ENCODE measurements around the gene OTUD5. TPM values are rescaled to one million over a fixed set of nuclear protein-coding genes. Genes with fewer than 3 reads are reported as not detected.

The OTUD5 gene
- polyA plus RNA-seq, 2 of the 4 experiments (the other 2 are of a cell fraction), result 45.9 to 57.7 TPM

DNA sequence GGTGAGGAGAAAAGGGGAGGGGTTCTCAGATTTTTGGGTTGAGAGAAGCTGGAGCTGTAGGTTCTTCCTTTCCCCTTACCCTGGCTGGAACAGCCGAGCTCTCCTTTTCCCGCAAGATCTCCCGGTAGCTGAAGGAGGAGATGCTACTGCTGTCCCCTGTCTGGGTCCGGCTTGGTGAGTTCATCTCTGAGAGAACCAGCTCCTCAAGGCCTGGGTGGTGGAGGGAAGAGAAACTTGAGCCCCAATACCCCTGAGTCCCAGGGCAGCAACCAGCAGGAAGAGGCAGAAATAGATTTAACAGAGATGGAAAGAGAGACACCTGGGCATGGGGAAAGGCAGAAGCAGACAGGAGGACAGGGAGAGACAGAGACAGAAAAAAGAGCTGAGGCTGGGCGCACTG, 20.8 kb upstream of the OTUD5 start:
- no peak for FAIRE-seq
- Histone ChIP-seq H3K4me1 (no peaks in the 10 kb centered on the region), H3K4me2 (no peak overlapping the region), H3K27ac (no peak overlapping the region), H3K4me3 (no peak overlapping the region), H3K9me3 (no peaks in the 10 kb centered on the region)
- TF ChIP-seq EHF (CRISPR knock-in tag; IDR thresholded peaks at IDR 0.05) (no peak), MAFK (IDR thresholded peaks at IDR 0.05; ENCODE audit: partially characterized antibody) (no peak), CBX2 (IDR thresholded peaks at IDR 0.05; ENCODE audit: borderline replicate concordance, low read depth) (no peak), MAZ (IDR thresholded peaks at IDR 0.05; ENCODE audit: borderline replicate concordance, low read depth, low read length) (no peak), NFE2L2 (conservative IDR thresholded peaks at IDR 0.05; ENCODE audit: low read length) (no peak)
- ChIA-PET CTCF (interaction anchor here (0.8 to 1.5 kb wide), 2 partner anchors 11 to 20 kb away, joined by 3 read pairs; no protein-coding TSS in a partner anchor), POLR2A (no interaction called here)
- WGBS (ENCODE audit: missing lambda C conversion rate), result 96% methylated on average over 5 of the region's 5 CpGs
- DNase-seq (ENCODE audit: low read depth in 1 of 2, low spot score in 1 of 2), result no peak
- ATAC-seq, result no peak

DNA sequence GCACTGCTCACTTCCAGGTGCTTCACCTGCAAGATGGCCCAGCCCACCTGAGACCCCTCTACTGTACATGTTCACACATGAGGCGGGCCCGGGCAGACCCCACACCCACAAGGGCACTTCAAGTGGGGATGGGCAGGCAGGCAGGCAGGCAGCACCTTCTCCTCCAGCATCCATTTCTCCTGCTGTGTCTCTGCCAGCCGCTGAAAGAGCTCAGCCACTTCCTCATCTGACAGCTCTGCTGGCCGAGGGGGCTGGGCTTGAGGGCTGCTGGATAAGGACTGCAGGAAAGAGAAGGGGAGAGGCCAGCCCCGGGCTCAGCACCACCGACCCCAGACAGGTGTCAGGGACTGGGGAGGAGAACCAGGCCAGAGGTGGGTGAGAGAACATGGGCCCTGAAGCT, 18.7 kb upstream of the OTUD5 start:
- no peak for FAIRE-seq
- no peak for ATAC-seq
- H3K9me3 ChIP-seq, result no peaks in the 10 kb centered on the region
- ChIA-PET POLR2A (no interaction called here), CTCF (no interaction called here)
- no peak overlapping the region for H3K4me3 ChIP-seq
- TF ChIP-seq NFE2L2 (conservative IDR thresholded peaks at IDR 0.05; ENCODE audit: low read length) (no peak), RFX5 (IDR thresholded peaks at IDR 0.05) (no peak), HOXB13 (CRISPR knock-in tag; IDR thresholded peaks at IDR 0.05; ENCODE audit: low read depth) (no peak), CBX8 (IDR thresholded peaks at IDR 0.05) (no peak), FOXS1 (CRISPR knock-in tag; IDR thresholded peaks at IDR 0.05) (no peak), HEYL (CRISPR knock-in tag; IDR thresholded peaks at IDR 0.05) (no peak), MAFK (IDR thresholded peaks at IDR 0.05; ENCODE audit: partially characterized antibody) (no peak), MAZ (IDR thresholded peaks at IDR 0.05; ENCODE audit: borderline replicate concordance, low read depth, low read length) (no peak), ESRRA (IDR thresholded peaks at IDR 0.05; ENCODE audit: borderline replicate concordance, low read length) (no peak), ZC3H11A (IDR thresholded peaks at IDR 0.05) (no peak), RAD21 (conservative IDR thresholded peaks at IDR 0.05 in 1 of 2, IDR thresholded peaks at IDR 0.05 in 1 of 2) (no peak), ZFP36 (IDR thresholded peaks at IDR 0.05; ENCODE audit: borderline replicate concordance, partially characterized antibody) (no peak), CEBPB (IDR thresholded peaks at IDR 0.05) (no peak), CHD2 (IDR thresholded peaks at IDR 0.05; ENCODE audit: low read length, partially characterized antibody) (no peak), BHLHE40 (IDR thresholded peaks at IDR 0.05; ENCODE audit: low read depth, low read length) (no peak), CBX2 (IDR thresholded peaks at IDR 0.05; ENCODE audit: borderline replicate concordance, low read depth) (no peak)
- TF ChIP-seq, protein P1, sequence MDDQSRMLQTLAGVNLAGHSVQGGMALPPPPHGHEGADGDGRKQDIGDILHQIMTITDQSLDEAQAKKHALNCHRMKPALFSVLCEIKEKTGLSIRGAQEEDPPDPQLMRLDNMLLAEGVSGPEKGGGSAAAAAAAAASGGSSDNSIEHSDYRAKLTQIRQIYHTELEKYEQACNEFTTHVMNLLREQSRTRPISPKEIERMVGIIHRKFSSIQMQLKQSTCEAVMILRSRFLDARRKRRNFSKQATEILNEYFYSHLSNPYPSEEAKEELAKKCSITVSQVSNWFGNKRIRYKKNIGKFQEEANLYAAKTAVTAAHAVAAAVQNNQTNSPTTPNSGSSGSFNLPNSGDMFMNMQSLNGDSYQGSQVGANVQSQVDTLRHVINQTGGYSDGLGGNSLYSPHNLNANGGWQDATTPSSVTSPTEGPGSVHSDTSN (IDR thresholded peaks at IDR 0.05), result no peak
- TF ChIP-seq, protein P2, sequence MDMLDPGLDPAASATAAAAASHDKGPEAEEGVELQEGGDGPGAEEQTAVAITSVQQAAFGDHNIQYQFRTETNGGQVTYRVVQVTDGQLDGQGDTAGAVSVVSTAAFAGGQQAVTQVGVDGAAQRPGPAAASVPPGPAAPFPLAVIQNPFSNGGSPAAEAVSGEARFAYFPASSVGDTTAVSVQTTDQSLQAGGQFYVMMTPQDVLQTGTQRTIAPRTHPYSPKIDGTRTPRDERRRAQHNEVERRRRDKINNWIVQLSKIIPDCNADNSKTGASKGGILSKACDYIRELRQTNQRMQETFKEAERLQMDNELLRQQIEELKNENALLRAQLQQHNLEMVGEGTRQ (IDR thresholded peaks at IDR 0.05), result no peak
- TF ChIP-seq, protein P3, sequence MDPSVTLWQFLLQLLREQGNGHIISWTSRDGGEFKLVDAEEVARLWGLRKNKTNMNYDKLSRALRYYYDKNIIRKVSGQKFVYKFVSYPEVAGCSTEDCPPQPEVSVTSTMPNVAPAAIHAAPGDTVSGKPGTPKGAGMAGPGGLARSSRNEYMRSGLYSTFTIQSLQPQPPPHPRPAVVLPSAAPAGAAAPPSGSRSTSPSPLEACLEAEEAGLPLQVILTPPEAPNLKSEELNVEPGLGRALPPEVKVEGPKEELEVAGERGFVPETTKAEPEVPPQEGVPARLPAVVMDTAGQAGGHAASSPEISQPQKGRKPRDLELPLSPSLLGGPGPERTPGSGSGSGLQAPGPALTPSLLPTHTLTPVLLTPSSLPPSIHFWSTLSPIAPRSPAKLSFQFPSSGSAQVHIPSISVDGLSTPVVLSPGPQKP (IDR thresholded peaks at IDR 0.05; ENCODE audit: low read depth, low read length), result no peak
- DNase-seq (ENCODE audit: low read depth in 1 of 2, low spot score in 1 of 2), result no peak
- WGBS (ENCODE audit: missing lambda C conversion rate), result 96% methylated on average over 4 of the region's 6 CpGs
- H3K4me2 ChIP-seq, result no peak overlapping the region
- peaks cover 11% of the 10 kb centered on the region for H3K4me1 ChIP-seq
- no peak overlapping the region for H3K27ac ChIP-seq

DNA sequence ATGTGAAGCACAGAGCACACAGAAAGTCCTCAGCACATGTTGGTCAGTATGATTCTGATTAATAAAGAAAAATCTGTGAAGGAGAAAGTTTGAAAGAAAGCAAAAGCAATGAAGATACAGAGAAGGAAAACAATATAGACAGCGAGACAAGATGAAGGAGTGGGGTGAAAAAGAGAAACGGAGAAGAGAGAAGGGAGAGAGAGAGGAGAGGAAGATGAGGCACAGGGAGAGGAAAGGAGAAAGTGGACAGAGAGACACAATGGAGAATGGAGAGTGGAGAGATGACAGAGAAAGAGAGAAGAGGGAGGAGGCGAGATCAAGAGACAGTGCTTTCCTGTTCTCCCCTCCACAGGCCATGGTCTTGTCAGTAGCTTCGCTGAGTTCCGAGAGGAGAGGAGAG, 18.1 kb upstream of the OTUD5 start:
- DNase-seq (ENCODE audit: low read depth in 1 of 2, low spot score in 1 of 2), result no peak
- no peak for TF ChIP-seq CBX8 (IDR thresholded peaks at IDR 0.05)
- TF ChIP-seq PHF8 (IDR thresholded peaks at IDR 0.05; ENCODE audit: borderline replicate concordance, low read depth), result no peak
- no peak for TF ChIP-seq KDM5A (IDR thresholded peaks at IDR 0.05)
- TF ChIP-seq ZNF302 (CRISPR knock-in tag; IDR thresholded peaks at IDR 0.05), result no peak
- TF ChIP-seq CHD2 (IDR thresholded peaks at IDR 0.05; ENCODE audit: low read length, partially characterized antibody), result no peak
- TF ChIP-seq, protein P4, sequence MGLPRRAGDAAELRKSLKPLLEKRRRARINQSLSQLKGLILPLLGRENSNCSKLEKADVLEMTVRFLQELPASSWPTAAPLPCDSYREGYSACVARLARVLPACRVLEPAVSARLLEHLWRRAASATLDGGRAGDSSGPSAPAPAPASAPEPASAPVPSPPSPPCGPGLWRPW (IDR thresholded peaks at IDR 0.05), result no peak
- TF ChIP-seq BHLHE40 (IDR thresholded peaks at IDR 0.05; ENCODE audit: low read depth, low read length), result no peak
- no peak for TF ChIP-seq MAFK (IDR thresholded peaks at IDR 0.05; ENCODE audit: partially characterized antibody)
- Histone ChIP-seq H3K4me3 (no peak overlapping the region), H3K4me2 (no peak overlapping the region), H3K4me1 (peaks cover 11% of the 10 kb centered on the region), H3K27ac (no peak overlapping the region), H3K9me3 (no peaks in the 10 kb centered on the region)
- peak; percentile 46 for FAIRE-seq
- CTCF ChIA-PET, result no interaction called here
- POLR2A ChIA-PET, result no interaction called here
- 87% methylated on average over 5 of the region's 5 CpGs for WGBS (ENCODE audit: missing lambda C conversion rate)
- no peak for ATAC-seq

Data from A549 (cell line).